IMR-90 (cell line): ENCODE results near the gene SLC44A1.

ENCODE experiments used
- NFE2L2 ChIP-seq: fragments of 150-350 bp; IDR thresholded peaks from 2 replicates; pipeline ENCODE4 v1.6.1; 2016; ENCODE audit warnings: low read depth, mild to moderate bottlenecking, low read length
- RFX5 ChIP-seq: IDR thresholded peaks from 2 replicates; pipeline ENCODE4 v1.8.0; 2012; ENCODE audit warnings: low read depth, mild to moderate bottlenecking, low read length, moderate library complexity
- TF ChIP-seq, protein P1 (sequence below): conservative IDR thresholded peaks from 2 replicates; pipeline ENCODE4 v1.5.1; 2012; ENCODE audit warnings: mild to moderate bottlenecking, low read depth, low read length, improper control_type of control experiment

DNA sequence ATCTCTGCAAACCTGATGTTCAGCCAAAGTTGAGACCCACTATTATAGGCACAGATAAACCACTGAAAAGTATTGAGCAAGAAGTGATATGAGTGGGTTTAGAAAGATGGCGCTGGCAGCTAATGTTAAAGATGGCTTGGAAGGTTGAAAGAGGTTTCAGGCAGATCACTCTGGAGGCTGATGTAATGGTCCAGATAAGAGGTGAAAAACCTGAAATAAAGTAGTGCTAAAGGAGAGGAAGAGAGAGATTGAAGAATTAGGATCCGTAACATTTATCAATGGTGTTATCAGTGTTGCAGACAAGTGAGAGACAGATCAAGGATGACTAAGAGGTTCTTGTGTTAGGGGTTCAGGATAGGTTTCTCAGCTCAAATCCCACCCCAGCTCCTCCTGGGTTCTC, 58.3 kb downstream of the SLC44A1 start:
- TF ChIP-seq NFE2L2 (no peak), RFX5 (no peak)
- TF ChIP-seq, protein P1, sequence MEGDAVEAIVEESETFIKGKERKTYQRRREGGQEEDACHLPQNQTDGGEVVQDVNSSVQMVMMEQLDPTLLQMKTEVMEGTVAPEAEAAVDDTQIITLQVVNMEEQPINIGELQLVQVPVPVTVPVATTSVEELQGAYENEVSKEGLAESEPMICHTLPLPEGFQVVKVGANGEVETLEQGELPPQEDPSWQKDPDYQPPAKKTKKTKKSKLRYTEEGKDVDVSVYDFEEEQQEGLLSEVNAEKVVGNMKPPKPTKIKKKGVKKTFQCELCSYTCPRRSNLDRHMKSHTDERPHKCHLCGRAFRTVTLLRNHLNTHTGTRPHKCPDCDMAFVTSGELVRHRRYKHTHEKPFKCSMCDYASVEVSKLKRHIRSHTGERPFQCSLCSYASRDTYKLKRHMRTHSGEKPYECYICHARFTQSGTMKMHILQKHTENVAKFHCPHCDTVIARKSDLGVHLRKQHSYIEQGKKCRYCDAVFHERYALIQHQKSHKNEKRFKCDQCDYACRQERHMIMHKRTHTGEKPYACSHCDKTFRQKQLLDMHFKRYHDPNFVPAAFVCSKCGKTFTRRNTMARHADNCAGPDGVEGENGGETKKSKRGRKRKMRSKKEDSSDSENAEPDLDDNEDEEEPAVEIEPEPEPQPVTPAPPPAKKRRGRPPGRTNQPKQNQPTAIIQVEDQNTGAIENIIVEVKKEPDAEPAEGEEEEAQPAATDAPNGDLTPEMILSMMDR: no peak
